Endodermal cell (in vitro differentiated cells): ENCODE data around the gene FAM241B. TPM values are rescaled to one million over a fixed set of nuclear protein-coding genes. Genes with fewer than 3 reads are reported as not detected.

Experiments used
- DNase-seq: peaks from one replicate; pipeline ENCODE4 v3.0.0-alpha.2; 2017
- H3K27ac ChIP-seq: 2 replicates; pipeline ENCODE4 v1.5.1; 2013; ENCODE audit warnings: mild to moderate bottlenecking, low read depth, low read length, moderate library complexity
- H3K27me3 ChIP-seq: 2 replicates; pipeline ENCODE4 v1.6.1; 2013; ENCODE audit warnings: mild to moderate bottlenecking, low read length, moderate library complexity; ENCODE audit not compliant: insufficient read depth, control insufficient read depth, poor library complexity, severe bottlenecking
- H3K36me3 ChIP-seq: 2 replicates; pipeline ENCODE4 v1.7.0; 2013; ENCODE audit warnings: mild to moderate bottlenecking, low read length, moderate library complexity; ENCODE audit not compliant: control insufficient read depth, insufficient read depth
- H3K4me1 ChIP-seq: one replicate; pipeline ENCODE4 v1.7.0; 2013; ENCODE audit warnings: low read length; ENCODE audit not compliant: control insufficient read depth, insufficient read depth
- H3K4me3 ChIP-seq: 2 replicates; pipeline ENCODE4 v1.5.1; 2013; ENCODE audit warnings: mild to moderate bottlenecking, low read length, moderate library complexity
- H3K9ac ChIP-seq: 2 replicates; pipeline ENCODE4 v1.6.1; 2013; ENCODE audit warnings: mild to moderate bottlenecking, low read length, moderate library complexity; ENCODE audit not compliant: poor library complexity, severe bottlenecking; ENCODE audit errors: extremely low read depth
- H3K9me3 ChIP-seq: 2 replicates; pipeline ENCODE4 v1.6.1; 2013; ENCODE audit warnings: mild to moderate bottlenecking, low read length, moderate library complexity; ENCODE audit not compliant: control insufficient read depth
- H3K27ac Mint-ChIP-seq: 2 replicates; pipeline ENCODE4 v1.8.0; 2020; ENCODE audit warnings: mixed read lengths
- H3K27me3 Mint-ChIP-seq: 2 replicates; pipeline ENCODE4 v1.8.0; 2021; ENCODE audit warnings: mild to moderate bottlenecking, mixed read lengths; ENCODE audit not compliant: insufficient read depth
- H3K36me3 Mint-ChIP-seq: 2 replicates; pipeline ENCODE4 v1.8.0; 2020; ENCODE audit warnings: low read depth, mixed read lengths
- H3K4me1 Mint-ChIP-seq: 2 replicates; pipeline ENCODE4 v1.8.0; 2020; ENCODE audit warnings: mixed read lengths
- H3K4me3 Mint-ChIP-seq: 2 replicates; pipeline ENCODE4 v1.8.0; 2020; ENCODE audit warnings: mild to moderate bottlenecking, moderate library complexity, mixed read lengths
- H3K9me3 Mint-ChIP-seq: 2 replicates; pipeline ENCODE4 v1.8.0; 2020; ENCODE audit warnings: mild to moderate bottlenecking, mixed read lengths
- CTCF ChIP-seq: fragments of 200-600 bp; sonication (generic); conservative IDR thresholded peaks from 2 replicates; pipeline ENCODE4 v1.5.0; 2021; ENCODE audit warnings: antibody characterized with exemption, mild to moderate bottlenecking
- WGBS, 2 experiments: methylation state at CpG; one replicate each; pipeline versions ENCODE4 v1.1.5 to v1.1.7; 2013; ENCODE audit warnings: missing lambda C conversion rate in 2 of 2, mixed read lengths in 1 of 2; ENCODE audit not compliant: insufficient coverage in 1 of 2, insufficient read length in 1 of 2; 5-methylcytosine and 5-hydroxymethylcytosine counted together
- total RNA-seq, 2 donors: library from RNA; stranded (reverse); fragmentation: NEBNext Ultra II Directional in 1 of 2; extraction: Animal tissue kit (Norgen Biotek cat#: 25700) in 1 of 2; gene quantifications; 2 replicates in 1 of 2; 3 replicates in 1 of 2; pipeline ENCODE4 v1.2.1, GENCODE V29; 2021

FAM241B gene
- total RNA-seq, 2 donors from 2014 or later = 27.1 to 42.0 TPM

GRCh38 chr10:69648461-69648860, 18.4 kb downstream of the FAM241B start:
- Mint-ChIP-seq H3K27ac (no peak overlapping the region), H3K27me3 (peaks cover 6% of the 10 kb centered on the region), H3K4me1 (peaks cover 13% of the 10 kb centered on the region), H3K4me3 (no peak overlapping the region), H3K36me3 (no peaks in the 10 kb centered on the region), H3K9me3 (no peaks in the 10 kb centered on the region)
- no peaks in the 10 kb centered on the region for H3K9me3 ChIP-seq
- no peak overlapping the region for H3K9ac ChIP-seq
- WGBS, 2 experiments = 88 to 100% methylated on average over 3 to 5 of the region's 5 CpGs
- DNase-seq = no peak
- H3K4me3 ChIP-seq = no peak overlapping the region
- no peak overlapping the region for H3K27ac ChIP-seq
- TF ChIP-seq CTCF = no peak
- peaks cover 3% of the 10 kb centered on the region for H3K4me1 ChIP-seq
- peaks cover 2% of the 10 kb centered on the region for H3K27me3 ChIP-seq
- no peaks in the 10 kb centered on the region for H3K36me3 ChIP-seq

DNA sequence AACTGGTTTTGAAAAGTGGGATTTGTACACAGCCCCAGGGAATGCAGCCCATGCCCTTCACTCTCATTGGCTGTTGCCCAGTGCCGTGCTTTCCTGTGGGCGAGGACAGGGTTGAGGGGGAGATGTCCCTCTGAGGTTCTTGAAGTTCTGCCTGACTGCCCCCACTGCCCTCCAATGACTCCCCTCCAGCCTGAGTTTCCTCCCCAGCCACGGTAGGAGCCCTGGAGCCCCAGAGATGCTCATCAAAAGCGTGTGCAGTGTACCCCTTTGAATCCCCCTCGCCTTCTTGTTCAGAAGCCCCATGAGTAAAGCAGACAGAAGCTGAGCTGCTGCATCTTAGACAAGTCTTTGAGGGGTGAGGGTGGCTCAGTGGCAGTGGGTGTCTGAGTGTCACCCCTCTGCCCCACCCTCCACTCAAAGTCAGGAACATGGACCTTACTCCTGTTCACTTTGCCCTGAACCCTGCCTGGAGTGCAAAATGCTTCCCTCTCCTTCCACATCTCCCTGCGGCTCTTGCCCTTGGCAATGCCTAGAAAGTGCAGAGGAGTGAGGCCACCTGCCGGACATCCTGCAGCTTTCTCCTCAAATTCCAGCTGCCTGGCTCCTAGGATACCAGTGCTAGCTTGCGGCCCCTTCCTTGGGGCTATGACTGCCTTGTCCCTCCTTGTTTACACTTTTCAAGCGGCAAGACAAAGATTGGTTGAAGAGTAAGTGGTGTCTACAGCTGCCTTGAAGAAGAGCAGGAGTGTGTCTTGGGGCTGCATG, 19.9 kb downstream of the FAM241B start:
- Mint-ChIP-seq H3K4me3 (no peak overlapping the region), H3K27ac (no peak overlapping the region), H3K9me3 (no peaks in the 10 kb centered on the region), H3K4me1 (peaks cover 13% of the 10 kb centered on the region), H3K27me3 (peaks cover 3% of the 10 kb centered on the region), H3K36me3 (no peaks in the 10 kb centered on the region)
- Histone ChIP-seq H3K27me3 (no peaks in the 10 kb centered on the region), H3K9ac (no peak overlapping the region), H3K4me3 (no peak overlapping the region), H3K4me1 (peaks cover 3% of the 10 kb centered on the region), H3K27ac (peak overlapping the region; percentile 47), H3K9me3 (no peaks in the 10 kb centered on the region), H3K36me3 (no peaks in the 10 kb centered on the region)
- peak; percentile 69 for TF ChIP-seq CTCF
- 74 to 80% methylated on average over 8 to 9 of the region's 9 CpGs for WGBS, 2 experiments
- DNase-seq = peak; percentile 82

DNA sequence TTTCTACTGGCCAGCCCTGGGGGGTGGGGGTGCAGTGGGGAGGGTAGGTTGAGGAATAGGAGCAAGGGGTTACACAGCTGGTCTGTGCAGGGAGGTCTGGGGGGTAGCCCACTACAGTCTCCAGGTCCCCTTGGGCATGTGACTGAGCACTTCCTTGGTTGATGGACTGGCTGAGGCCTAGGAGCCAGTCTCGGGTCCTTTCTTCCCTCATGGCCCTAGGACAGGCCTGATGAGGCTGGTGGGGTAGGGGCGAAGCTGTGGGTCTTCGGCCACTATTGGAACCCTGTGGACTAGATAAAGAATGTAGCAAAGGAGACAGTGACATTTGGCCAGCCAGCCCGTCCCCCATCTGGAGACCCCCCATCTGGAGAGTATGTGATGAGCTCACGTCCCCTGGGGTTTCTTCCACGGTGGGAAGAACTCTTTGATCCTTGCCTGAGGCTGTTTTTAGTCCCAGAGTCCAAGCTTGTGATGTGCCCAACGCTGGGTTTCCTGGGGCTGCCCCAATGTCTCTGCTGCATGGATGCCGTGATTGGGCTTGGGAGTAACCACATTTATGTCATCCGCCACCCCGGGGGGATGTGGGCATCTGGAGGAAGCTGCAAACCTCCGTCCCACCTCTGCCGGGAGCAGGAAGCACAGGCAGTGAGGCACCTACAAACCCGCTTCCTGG, 20.7 kb downstream of the FAM241B start:
- no peaks in the 10 kb centered on the region for H3K36me3 Mint-ChIP-seq
- H3K27me3 ChIP-seq = no peaks in the 10 kb centered on the region
- no peaks in the 10 kb centered on the region for H3K9me3 ChIP-seq
- peaks cover 3% of the 10 kb centered on the region for H3K27me3 Mint-ChIP-seq
- peaks cover 15% of the 10 kb centered on the region for H3K4me1 Mint-ChIP-seq
- H3K9ac ChIP-seq = no peak overlapping the region
- H3K4me1 ChIP-seq = peaks cover 3% of the 10 kb centered on the region
- H3K9me3 Mint-ChIP-seq = no peaks in the 10 kb centered on the region
- no peaks in the 10 kb centered on the region for H3K36me3 ChIP-seq
- no peak for TF ChIP-seq CTCF
- H3K4me3 Mint-ChIP-seq = no peak overlapping the region
- 79 to 85% methylated on average over 10 to 13 of the region's 13 CpGs for WGBS, 2 experiments
- H3K27ac ChIP-seq = no peak overlapping the region
- no peak overlapping the region for H3K27ac Mint-ChIP-seq
- DNase-seq = no peak
- no peak overlapping the region for H3K4me3 ChIP-seq
